HUES48 (cell line): ENCODE data around the gene LCN2.

ENCODE experiments used
- H3K27ac ChIP-seq: one replicate; pipeline ENCODE4 v1.7.0; 2013; ENCODE audit warnings: low read depth, low read length, inconsistent platforms
- H3K27me3 ChIP-seq: 2 replicates; pipeline ENCODE4 v1.6.1; 2013; ENCODE audit warnings: mild to moderate bottlenecking, low read length; ENCODE audit not compliant: control insufficient read depth, insufficient read depth
- H3K36me3 ChIP-seq: 2 replicates; pipeline ENCODE4 v1.6.1; 2013; ENCODE audit warnings: low read length; ENCODE audit not compliant: control insufficient read depth, insufficient read depth
- H3K4me1 ChIP-seq: 2 replicates; pipeline ENCODE4 v1.6.1; 2013; ENCODE audit warnings: mild to moderate bottlenecking, low read length; ENCODE audit not compliant: control insufficient read depth, insufficient read depth
- H3K4me3 ChIP-seq: 2 replicates; pipeline ENCODE4 v1.5.1; 2013; ENCODE audit warnings: mild to moderate bottlenecking, low read depth, low read length
- H3K9ac ChIP-seq: 2 replicates; pipeline ENCODE4 v1.6.1; 2013; ENCODE audit warnings: mild to moderate bottlenecking, low read depth, low read length, moderate library complexity
- H3K9me3 ChIP-seq: 2 replicates; pipeline ENCODE4 v1.6.1; 2013; ENCODE audit warnings: low read length; ENCODE audit not compliant: control insufficient read depth, insufficient read depth

Gene LCN2

GRCh38 chr9:128149001-128149701 is at the start of gene LCN2:
LCN2 (plus strand) TSS chr9:128149453; CDS start chr9:128149526, 73 bp downstream.
- Histone ChIP-seq H3K9ac (no peak within 1 kb of the TSS), H3K4me1 (peaks cover 7% of the 10 kb centered on the region; the same call in 1 of the 2 replicates), H3K27ac (no peak within 1 kb of the TSS), H3K9me3 (no peaks in the 10 kb centered on the region), H3K4me3 (no peak within 1 kb of the TSS), H3K36me3 (no peaks in the 10 kb centered on the region), H3K27me3 (no peaks in the 10 kb centered on the region)

- no peaks in the 10 kb centered on the region for H3K27me3 ChIP-seq
- H3K9me3 ChIP-seq = no peaks in the 10 kb centered on the region
- peaks cover 30% of the 10 kb centered on the region for H3K4me1 ChIP-seq
- H3K36me3 ChIP-seq = peaks cover 38% of the 10 kb centered on the region
- no peak overlapping the region for H3K9ac ChIP-seq
- no peak overlapping the region for H3K27ac ChIP-seq
- H3K4me3 ChIP-seq = peak overlapping the region; percentile 69
These were observed 49.2 kb upstream of the LCN2 start for GRCh38 chr9:128099932-128100491.

- no peak overlapping the region for H3K27ac ChIP-seq
- H3K4me1 ChIP-seq = peaks cover 30% of the 10 kb centered on the region
- no peak overlapping the region for H3K9ac ChIP-seq
- no peaks in the 10 kb centered on the region for H3K9me3 ChIP-seq
- peaks cover 42% of the 10 kb centered on the region for H3K36me3 ChIP-seq
- no peaks in the 10 kb centered on the region for H3K27me3 ChIP-seq
- no peak overlapping the region for H3K4me3 ChIP-seq
These were observed 48.7 kb upstream of the LCN2 start for GRCh38 chr9:128100581-128100980.

- Histone ChIP-seq H3K4me3 (no peak overlapping the region), H3K27ac (no peak overlapping the region), H3K9ac (no peak overlapping the region), H3K4me1 (peaks cover 30% of the 10 kb centered on the region), H3K9me3 (no peaks in the 10 kb centered on the region), H3K27me3 (no peaks in the 10 kb centered on the region), H3K36me3 (peaks cover 48% of the 10 kb centered on the region)
These were observed 48.0 kb upstream of the LCN2 start for GRCh38 chr9:128101231-128101661.

- H3K27me3 ChIP-seq = no peaks in the 10 kb centered on the region
- H3K9ac ChIP-seq = no peak overlapping the region
- no peaks in the 10 kb centered on the region for H3K9me3 ChIP-seq
- H3K27ac ChIP-seq = no peak overlapping the region
- H3K36me3 ChIP-seq = peaks cover 53% of the 10 kb centered on the region
- H3K4me3 ChIP-seq = no peak overlapping the region
- peaks cover 30% of the 10 kb centered on the region for H3K4me1 ChIP-seq
These were observed 47.6 kb upstream of the LCN2 start for GRCh38 chr9:128101690-128102089.

GRCh38 chr9:128102196-128102595 is 47.1 kb upstream of the LCN2 start:
- peaks cover 58% of the 10 kb centered on the region for H3K36me3 ChIP-seq
- H3K9ac ChIP-seq = no peak overlapping the region
- H3K4me3 ChIP-seq = no peak overlapping the region
- H3K27me3 ChIP-seq = no peaks in the 10 kb centered on the region
- H3K4me1 ChIP-seq = peaks cover 30% of the 10 kb centered on the region
- no peak overlapping the region for H3K27ac ChIP-seq
- H3K9me3 ChIP-seq = no peaks in the 10 kb centered on the region

- peaks cover 66% of the 10 kb centered on the region for H3K36me3 ChIP-seq
- H3K9me3 ChIP-seq = no peaks in the 10 kb centered on the region
- no peak overlapping the region for H3K9ac ChIP-seq
- H3K4me1 ChIP-seq = peaks cover 23% of the 10 kb centered on the region
- H3K27ac ChIP-seq = peak overlapping the region; percentile 6
- H3K4me3 ChIP-seq = no peak overlapping the region
- no peaks in the 10 kb centered on the region for H3K27me3 ChIP-seq
These were observed 46.2 kb upstream of the LCN2 start for GRCh38 chr9:128102861-128103588.

GRCh38 chr9:128103589-128103962 is 45.7 kb upstream of the LCN2 start:
- no peaks in the 10 kb centered on the region for H3K9me3 ChIP-seq
- H3K4me3 ChIP-seq = no peak overlapping the region
- no peak overlapping the region for H3K9ac ChIP-seq
- H3K27me3 ChIP-seq = no peaks in the 10 kb centered on the region
- H3K4me1 ChIP-seq = peaks cover 23% of the 10 kb centered on the region
- no peak overlapping the region for H3K27ac ChIP-seq
- peaks cover 72% of the 10 kb centered on the region for H3K36me3 ChIP-seq

GRCh38 chr9:128104171-128104618 is 45.1 kb upstream of the LCN2 start:
- Histone ChIP-seq H3K36me3 (peaks cover 73% of the 10 kb centered on the region), H3K27ac (no peak overlapping the region), H3K4me3 (no peak overlapping the region), H3K4me1 (peaks cover 18% of the 10 kb centered on the region), H3K27me3 (no peaks in the 10 kb centered on the region), H3K9me3 (no peaks in the 10 kb centered on the region), H3K9ac (no peak overlapping the region)

GRCh38 chr9:128105538-128106175 is 43.6 kb upstream of the LCN2 start:
- Histone ChIP-seq H3K9ac (no peak overlapping the region), H3K36me3 (peaks cover 72% of the 10 kb centered on the region), H3K4me1 (peaks cover 5% of the 10 kb centered on the region; the same call in 1 of the 2 replicates), H3K4me3 (no peak overlapping the region), H3K27me3 (no peaks in the 10 kb centered on the region), H3K9me3 (no peaks in the 10 kb centered on the region), H3K27ac (no peak overlapping the region)
